DMS 273 treated with DMSO at 0.1 percent for 48 hours (cell line): ENCODE results near the gene SH3BGRL3.
"Not testable (repeated sequence)": the region's sequence is repeated elsewhere in the genome, so short reads cannot be mapped to it uniquely, and the experiment has no call there.

Source experiments
- DNase-seq: peaks from one replicate; lab custom pipeline; 2025; lab: John Stamatoyannopoulos, UW

SH3BGRL3 gene

DNA sequence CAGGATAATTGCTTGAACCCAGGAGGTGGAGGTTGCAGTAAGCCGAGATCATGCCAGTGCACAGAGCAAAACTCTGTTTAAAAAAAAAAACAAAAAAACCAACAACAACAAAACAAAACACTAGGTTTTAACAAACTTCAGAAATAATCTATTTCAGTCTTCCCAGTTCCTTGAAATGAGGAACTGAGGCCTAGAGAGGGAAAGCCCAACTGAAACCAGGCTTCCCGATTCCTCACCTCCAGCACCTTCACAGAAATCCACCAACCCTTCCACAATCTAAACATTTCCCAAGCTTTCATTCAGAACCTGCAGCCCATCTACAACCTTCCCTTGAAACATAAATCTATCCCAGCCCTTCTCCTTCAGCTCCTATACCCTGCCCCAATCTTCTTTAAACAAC, 37.3 kb downstream of the SH3BGRL3 start:
- no peak for DNase-seq

- no peak for DNase-seq
Measured at GRCh38 chr1:26317612-26318337, 37.9 kb downstream of the SH3BGRL3 start, which contains the start of gene CD52. Gene CD52, plus strand, starts transcription at chr1:26317958. Its CDS starts 60 bp downstream, at chr1:26318018.

DNA sequence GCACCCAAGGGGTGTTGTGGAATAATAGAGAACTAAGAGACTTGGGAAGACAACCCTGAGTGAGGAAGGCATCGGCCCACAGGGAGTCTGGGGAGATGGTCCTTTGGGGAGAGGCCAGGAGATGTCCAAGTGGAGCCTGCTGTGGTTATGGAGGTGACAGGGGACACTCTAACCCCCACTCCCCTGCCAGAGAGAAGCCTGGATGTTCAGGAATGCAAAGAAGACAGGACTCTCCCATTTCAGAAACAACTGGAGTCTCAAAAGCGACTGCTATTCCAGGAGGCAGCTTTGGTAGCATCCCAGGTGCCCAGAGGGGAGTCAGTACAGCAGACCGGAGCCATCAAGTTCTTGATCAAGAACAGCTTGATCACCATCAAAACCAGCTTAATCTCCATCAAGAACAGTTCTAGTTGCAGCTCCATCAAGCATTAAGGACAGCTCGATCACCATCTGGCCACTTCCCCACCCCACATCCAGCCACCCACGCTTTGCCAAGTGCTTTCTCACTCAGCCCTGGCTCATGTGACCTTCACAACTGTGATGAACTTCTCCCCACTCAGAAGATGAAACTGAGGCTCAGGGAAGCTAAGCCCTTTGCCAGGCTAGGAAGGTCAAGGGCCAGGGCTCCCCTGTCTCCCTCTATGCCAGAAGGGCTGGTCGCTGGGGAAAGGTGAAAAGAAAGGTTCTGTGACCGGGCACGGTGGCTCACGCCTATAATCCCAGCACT, 38.6 kb downstream of the SH3BGRL3 start:
- DNase-seq = peak; percentile 40

DNA sequence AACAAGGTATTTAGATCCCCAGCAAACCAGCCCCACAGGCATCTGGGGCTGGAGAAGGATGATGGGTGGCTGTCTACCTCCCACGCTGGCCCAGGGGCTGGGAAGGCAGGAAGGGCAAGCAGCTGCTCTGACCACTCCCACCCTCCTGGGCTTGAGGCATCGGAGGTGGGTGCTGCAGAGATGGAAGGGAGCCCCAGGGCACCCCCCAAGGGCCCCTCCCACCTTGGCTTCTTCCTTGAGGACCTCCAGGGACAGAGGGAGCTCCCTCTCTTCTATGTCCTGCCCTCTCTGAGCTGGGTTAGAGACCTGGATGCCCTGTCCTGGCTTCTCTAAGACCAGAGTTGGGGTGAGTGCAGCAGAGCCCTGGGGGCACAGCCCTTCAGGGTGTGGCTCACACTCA, 41.0 kb downstream of the SH3BGRL3 start:
- no peak for DNase-seq

- DNase-seq = peak; percentile 53
Measured at GRCh38 chr1:26321315-26322041, 41.6 kb downstream of the SH3BGRL3 start.

DNA sequence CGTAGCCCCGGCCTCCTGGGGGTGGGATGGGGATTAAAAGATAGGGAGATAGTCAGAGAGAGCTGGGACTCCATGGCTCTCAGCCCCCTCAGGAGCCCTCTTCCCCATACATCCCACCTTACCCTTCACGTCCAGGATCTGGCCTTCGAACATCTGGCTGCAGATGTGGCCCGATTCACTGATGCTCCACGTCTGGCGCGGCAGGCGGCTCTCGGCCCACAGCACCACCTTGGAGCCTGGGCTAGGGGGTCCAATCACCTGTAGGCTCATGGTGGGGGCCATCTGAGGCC, 42.1 kb downstream of the SH3BGRL3 start:
- DNase-seq = no peak

- DNase-seq = no peak
Measured at GRCh38 chr1:26323382-26323781, 43.5 kb downstream of the SH3BGRL3 start.

GRCh38 chr1:26324550-26324949, 44.7 kb downstream of the SH3BGRL3 start:
- no peak for DNase-seq

DNA sequence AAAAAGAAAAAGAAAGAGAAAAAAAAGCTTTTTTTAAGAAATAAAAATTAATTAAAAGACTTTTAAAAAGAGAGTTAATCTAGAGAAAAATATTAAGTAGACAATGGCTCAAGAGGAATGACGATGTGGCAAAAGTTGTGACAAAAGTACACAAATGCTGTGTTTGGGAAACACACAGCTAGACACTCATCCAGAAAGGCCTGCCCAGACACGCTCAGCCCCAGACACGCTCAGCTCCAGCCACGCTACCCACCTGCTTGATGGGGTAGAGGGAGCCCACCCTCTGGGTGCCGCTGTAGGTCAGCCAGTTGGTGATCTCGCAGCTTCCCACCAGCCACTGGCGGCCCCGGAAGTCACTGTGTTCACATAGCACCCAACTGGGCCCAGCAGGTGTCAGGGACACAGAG, 48.1 kb downstream of the SH3BGRL3 start:
- DNase-seq = no peak

DNA sequence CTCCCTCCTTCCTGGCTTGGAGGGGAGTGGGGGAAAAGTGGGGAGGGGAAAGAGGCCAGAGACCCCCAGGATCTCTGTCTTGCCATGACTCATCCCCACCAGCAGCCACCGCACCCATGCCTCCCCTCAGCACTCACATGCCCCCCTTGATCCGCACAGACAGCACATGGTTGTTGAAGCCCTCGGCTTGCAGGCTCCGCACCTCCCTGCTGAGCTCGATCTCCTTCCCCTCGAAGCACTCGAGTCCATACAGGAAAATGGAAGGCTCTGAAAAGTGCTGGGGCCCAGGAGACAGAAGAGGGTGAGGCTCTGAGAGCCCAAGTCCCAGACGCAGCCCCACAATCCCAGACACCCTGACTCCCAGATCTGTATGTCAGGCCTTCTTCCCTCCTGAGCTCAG, 48.7 kb downstream of the SH3BGRL3 start:
- no peak for DNase-seq

DNA sequence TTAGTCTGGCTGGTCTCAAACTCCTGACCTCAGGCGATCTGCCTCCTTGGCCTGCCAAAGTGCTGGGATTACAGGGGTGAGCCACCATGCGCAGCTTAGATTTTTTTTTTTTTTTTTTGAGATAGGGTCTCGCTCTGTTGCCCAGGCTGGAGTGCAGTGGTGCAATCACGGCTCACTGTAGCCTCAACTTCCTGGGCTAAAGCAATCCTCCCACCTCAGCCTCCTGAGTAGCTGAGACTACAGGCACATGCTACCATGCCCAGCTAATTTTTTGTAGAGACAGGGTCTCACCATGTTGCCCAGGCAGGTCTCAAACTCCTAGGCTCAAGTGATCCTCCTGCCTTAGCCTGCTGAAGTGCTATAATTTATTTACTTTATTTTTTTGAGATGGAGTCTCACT, 49.5 kb downstream of the SH3BGRL3 start:
- not testable (repeated sequence) for DNase-seq

GRCh38 chr1:26330276-26330675, 50.4 kb downstream of the SH3BGRL3 start:
- no peak for DNase-seq
